CD14-positive monocyte (primary cell): ENCODE results near the gene DKK2. TPM values are rescaled to one million over a fixed set of nuclear protein-coding genes. Genes with fewer than 3 reads are reported as not detected.

Experiments used
- DNase-seq, 3 donors: peaks; one replicate each; pipeline ENCODE4 v3.0.0-alpha.2; 2011 to 2022
- H2AFZ ChIP-seq: 2 replicates; pipeline ENCODE4 v1.6.0; 2012; ENCODE audit warnings: mild to moderate bottlenecking, low read depth, low read length, inconsistent platforms; ENCODE audit not compliant: insufficient read depth, poor library complexity, severe bottlenecking
- H3K27ac ChIP-seq, 2 donors: 1 replicate in 1 of 2; 2 replicates in 1 of 2; pipeline ENCODE4 v1.5.1; 2012 to 2013; ENCODE audit warnings: low read length in 2 of 2, control low read depth in 1 of 2, inconsistent platforms in 1 of 2, low read depth in 1 of 2, mild to moderate bottlenecking in 1 of 2
- H3K27me3 ChIP-seq, 2 donors: one replicate each; pipeline versions ENCODE4 v1.6.0 to v1.6.1; 2011 to 2013; ENCODE audit warnings: low read length in 2 of 2; ENCODE audit not compliant: control insufficient read depth in 2 of 2, insufficient read depth in 2 of 2
- H3K36me3 ChIP-seq, 2 donors: replicated peaks in 1 of 2; 1 replicate in 1 of 2; 2 replicates in 1 of 2; pipeline versions ENCODE4 v1.5.1 to v1.6.1; 2012 to 2013; ENCODE audit warnings: low read length in 2 of 2, control low read depth in 1 of 2, inconsistent platforms in 1 of 2, mild to moderate bottlenecking in 1 of 2; ENCODE audit not compliant: insufficient read depth in 2 of 2, control insufficient read depth in 1 of 2
- H3K4me1 ChIP-seq, 2 donors: 1 replicate in 1 of 2; 2 replicates in 1 of 2; pipeline versions ENCODE4 v1.5.1 to v1.6.1; 2012 to 2013; ENCODE audit warnings: low read length in 2 of 2, control low read depth in 1 of 2, inconsistent platforms in 1 of 2, mild to moderate bottlenecking in 1 of 2, moderate library complexity in 1 of 2; ENCODE audit not compliant: insufficient read depth in 2 of 2, control insufficient read depth in 1 of 2
- H3K4me2 ChIP-seq: replicated peaks from 2 replicates; pipeline ENCODE3; 2012; ENCODE audit warnings: low read length, moderate library complexity, mild to moderate bottlenecking; ENCODE audit not compliant: poor library complexity, severe bottlenecking; ENCODE audit errors: extremely low read depth
- H3K4me3 ChIP-seq, 3 experiments: fragments of 200-600 bp in 1 of 3; sonication (generic) in 1 of 3; replicated peaks in 1 of 3; 1 replicate in 2 of 3; 2 replicates in 1 of 3; pipeline ENCODE4 v1.5.1; 2011 to 2013; ENCODE audit warnings: low read length in 3 of 3, mild to moderate bottlenecking in 3 of 3, control low read depth in 2 of 3, low read depth in 2 of 3, inconsistent platforms in 1 of 3, moderate library complexity in 1 of 3
- H3K79me2 ChIP-seq: 2 replicates; pipeline ENCODE4 v1.6.0; 2012; ENCODE audit warnings: mild to moderate bottlenecking, control low read depth, inconsistent platforms, low read length, moderate library complexity; ENCODE audit not compliant: insufficient read depth
- H3K9ac ChIP-seq: 2 replicates; pipeline ENCODE4 v1.6.0; 2017; ENCODE audit warnings: low read length, mild to moderate bottlenecking; ENCODE audit not compliant: insufficient read depth, poor library complexity, severe bottlenecking
- H3K9me3 ChIP-seq, 2 donors: replicated peaks in 1 of 2; 1 replicate in 1 of 2; 2 replicates in 1 of 2; pipeline versions ENCODE4 v1.5.1 to v1.6.1; 2012 to 2013; ENCODE audit warnings: low read length in 2 of 2, control low read depth in 1 of 2; ENCODE audit not compliant: control insufficient read depth in 1 of 2, insufficient read depth in 1 of 2
- H4K20me1 ChIP-seq: 2 replicates; pipeline ENCODE4 v1.6.0; 2012; ENCODE audit warnings: mild to moderate bottlenecking, low read length, control low read depth, moderate library complexity; ENCODE audit not compliant: insufficient read depth
- H3K27ac Mint-ChIP-seq, 7 donors: one replicate each; pipeline ENCODE4 v1.8.0; 2020; ENCODE audit warnings: mild to moderate bottlenecking in 7 of 7, mixed read lengths in 7 of 7, moderate library complexity in 6 of 7, inconsistent platforms in 2 of 7
- H3K27me3 Mint-ChIP-seq, 3 donors: one replicate each; pipeline ENCODE4 v1.8.0; 2021 to 2022; ENCODE audit warnings: low read depth in 3 of 3, mild to moderate bottlenecking in 3 of 3, mixed read lengths in 3 of 3, moderate library complexity in 3 of 3, inconsistent platforms in 1 of 3
- H3K36me3 Mint-ChIP-seq, 2 donors: one replicate each; pipeline ENCODE4 v1.8.0; 2020; ENCODE audit warnings: mixed read lengths in 2 of 2, inconsistent platforms in 1 of 2, mild to moderate bottlenecking in 1 of 2
- H3K4me1 Mint-ChIP-seq: one replicate; pipeline ENCODE4 v1.8.0; 2020; ENCODE audit warnings: mild to moderate bottlenecking, mixed read lengths
- H3K4me3 Mint-ChIP-seq, 2 donors: one replicate each; pipeline ENCODE4 v1.8.0; 2020; ENCODE audit warnings: mild to moderate bottlenecking in 2 of 2, mixed read lengths in 2 of 2, moderate library complexity in 1 of 2
- H3K9me3 Mint-ChIP-seq, 7 donors: one replicate each; pipeline ENCODE4 v1.8.0; 2020 to 2022; ENCODE audit warnings: mixed read lengths in 7 of 7, mild to moderate bottlenecking in 6 of 7, moderate library complexity in 6 of 7, inconsistent platforms in 2 of 7
- WGBS: methylation state at CpG from one replicate; pipeline ENCODE4 v1.1.5; 2013; ENCODE audit warnings: missing lambda C conversion rate; ENCODE audit not compliant: insufficient coverage; 5-methylcytosine and 5-hydroxymethylcytosine counted together
- intact Hi-C, 2 donors: fragments of 100-400 bp; cut with micrococcal nuclease; formaldehyde crosslinking; loops; one replicate each; pipeline versions ENCODE4 v1.15.0 to v1.15.1; 2023
- polyA plus RNA-seq, 3 donors: library from polyadenylated mRNA; depleted of rRNA in 1 of 3; unstranded in 2 of 3; stranded (reverse) in 1 of 3; fragments of 300-500 nt in 2 of 3; fragments of >200 nt in 1 of 3; fragmentation: Illumina TruSeq in 2 of 3; gene quantifications; 1 replicate in 2 of 3; 2 replicates in 1 of 3; pipeline ENCODE4 v1.2.3, GENCODE V29; 2012 to 2021
- TF ChIP-seq, protein P1 (sequence below): fragments of 200-600 bp; IDR thresholded peaks from one replicate; pipeline ENCODE4 v1.8.0; 2022; ENCODE audit warnings: antibody characterized with exemption, mild to moderate bottlenecking

Gene DKK2
- polyA plus RNA-seq, 3 donors, result not detected

DNA sequence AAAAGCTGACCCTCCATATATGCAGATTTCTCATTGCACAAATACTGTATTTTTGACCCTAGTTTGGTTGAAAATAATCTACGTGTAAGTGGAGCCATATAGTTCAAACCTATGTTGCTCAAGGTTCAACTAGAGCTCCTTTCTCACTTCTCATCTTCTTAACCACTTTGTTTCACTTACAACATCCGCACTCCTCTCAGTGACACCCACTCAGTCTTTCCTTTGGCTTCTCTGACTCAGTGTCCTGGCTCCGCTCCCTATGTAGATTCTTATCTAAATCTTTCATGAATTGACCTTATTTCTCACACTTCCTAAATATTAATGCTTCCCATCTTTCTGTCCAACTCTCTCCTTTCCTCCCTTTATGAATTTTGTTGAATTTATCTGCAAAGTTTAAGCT, 32.9 kb upstream of the DKK2 start:
- H3K27me3 ChIP-seq, result no peaks in the 10 kb centered on the region
- no peak overlapping the region for H3K4me3 ChIP-seq
- peaks cover 0 to 2% (median 2%) of the 10 kb centered on the region in 3 donors for H3K27me3 Mint-ChIP-seq
- peaks cover 0 to 5% (median 1%) of the 10 kb centered on the region in 7 donors for H3K9me3 Mint-ChIP-seq
- TF ChIP-seq, protein P1, sequence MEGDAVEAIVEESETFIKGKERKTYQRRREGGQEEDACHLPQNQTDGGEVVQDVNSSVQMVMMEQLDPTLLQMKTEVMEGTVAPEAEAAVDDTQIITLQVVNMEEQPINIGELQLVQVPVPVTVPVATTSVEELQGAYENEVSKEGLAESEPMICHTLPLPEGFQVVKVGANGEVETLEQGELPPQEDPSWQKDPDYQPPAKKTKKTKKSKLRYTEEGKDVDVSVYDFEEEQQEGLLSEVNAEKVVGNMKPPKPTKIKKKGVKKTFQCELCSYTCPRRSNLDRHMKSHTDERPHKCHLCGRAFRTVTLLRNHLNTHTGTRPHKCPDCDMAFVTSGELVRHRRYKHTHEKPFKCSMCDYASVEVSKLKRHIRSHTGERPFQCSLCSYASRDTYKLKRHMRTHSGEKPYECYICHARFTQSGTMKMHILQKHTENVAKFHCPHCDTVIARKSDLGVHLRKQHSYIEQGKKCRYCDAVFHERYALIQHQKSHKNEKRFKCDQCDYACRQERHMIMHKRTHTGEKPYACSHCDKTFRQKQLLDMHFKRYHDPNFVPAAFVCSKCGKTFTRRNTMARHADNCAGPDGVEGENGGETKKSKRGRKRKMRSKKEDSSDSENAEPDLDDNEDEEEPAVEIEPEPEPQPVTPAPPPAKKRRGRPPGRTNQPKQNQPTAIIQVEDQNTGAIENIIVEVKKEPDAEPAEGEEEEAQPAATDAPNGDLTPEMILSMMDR, result no peak
- H2AFZ ChIP-seq, result no peak overlapping the region
- H3K4me1 Mint-ChIP-seq, result peaks cover 16% of the 10 kb centered on the region
- H3K27ac Mint-ChIP-seq, result peak overlapping the region in 1 of 7 donors; percentile 24
- no peaks in the 10 kb centered on the region for H3K36me3 Mint-ChIP-seq
- intact Hi-C loops, result no loop called here
- H3K4me1 ChIP-seq, result peaks cover 20 to 25% of the 10 kb centered on the region in 2 donors
- peaks cover 0 to 3% of the 10 kb centered on the region in 2 donors for H3K9me3 ChIP-seq
- H3K9ac ChIP-seq, result no peak overlapping the region
- no peak overlapping the region for H3K4me3 Mint-ChIP-seq
- no peaks in the 10 kb centered on the region for H3K36me3 ChIP-seq
- no peak overlapping the region for H3K4me2 ChIP-seq
- DNase-seq, result peak in 1 of 3 donors; percentile 43
- H4K20me1 ChIP-seq, result no peaks in the 10 kb centered on the region
- H3K79me2 ChIP-seq, result no peaks in the 10 kb centered on the region
- no peak overlapping the region for H3K27ac ChIP-seq
- WGBS, result 64% methylated on average over 1 of the region's 3 CpGs

DNA sequence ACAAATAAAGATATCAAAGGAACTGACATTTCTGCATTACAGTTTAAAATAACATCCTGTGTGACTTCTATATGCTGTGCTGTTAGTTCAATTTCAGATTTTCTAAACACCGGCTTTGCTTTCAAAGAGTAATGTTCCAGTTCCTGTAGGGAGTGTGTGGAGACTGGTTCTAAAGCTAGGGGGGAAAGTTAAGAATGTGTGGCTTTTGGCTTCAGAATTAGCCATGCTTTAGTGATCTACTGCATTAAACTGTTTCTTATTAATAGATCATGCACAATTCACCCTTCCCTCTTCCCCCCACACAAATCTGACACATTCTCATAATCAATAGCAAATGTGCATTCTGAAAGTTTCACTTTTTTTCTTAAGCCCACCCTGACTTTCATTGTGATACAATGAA, 32.0 kb upstream of the DKK2 start:
- H3K9me3 Mint-ChIP-seq, result peaks cover 0 to 3% (median 0%) of the 10 kb centered on the region in 7 donors
- H3K79me2 ChIP-seq, result no peaks in the 10 kb centered on the region
- intact Hi-C loops, result no loop called here
- no peak overlapping the region for H3K27ac ChIP-seq
- no peak overlapping the region for H2AFZ ChIP-seq
- H3K36me3 ChIP-seq, result no peaks in the 10 kb centered on the region
- no peak overlapping the region for H3K4me3 ChIP-seq
- TF ChIP-seq, protein P1, result no peak
- no peak overlapping the region for H3K4me3 Mint-ChIP-seq
- no peak overlapping the region for H3K9ac ChIP-seq
- no peaks in the 10 kb centered on the region for H3K27me3 ChIP-seq
- peaks cover 0 to 2% (median 2%) of the 10 kb centered on the region in 3 donors for H3K27me3 Mint-ChIP-seq
- DNase-seq, result no peak
- no peaks in the 10 kb centered on the region for H3K36me3 Mint-ChIP-seq
- peaks cover 0 to 3% of the 10 kb centered on the region in 2 donors for H3K9me3 ChIP-seq
- peaks cover 20 to 25% of the 10 kb centered on the region in 2 donors for H3K4me1 ChIP-seq
- peaks cover 16% of the 10 kb centered on the region for H3K4me1 Mint-ChIP-seq
- H3K27ac Mint-ChIP-seq, result no peak overlapping the region
- H3K4me2 ChIP-seq, result no peak overlapping the region
- WGBS, result no CpG with 5 or more reads among the region's 1 CpG
- H4K20me1 ChIP-seq, result no peaks in the 10 kb centered on the region
